GM21381 (cell line): ENCODE data around the gene MXD4.
"Not testable (repeated sequence)": the region's sequence is repeated elsewhere in the genome, so short reads cannot be mapped to it uniquely, and the experiment has no call there.

ENCODE experiments used
- ATAC-seq: cut with Tn5 transposase; IDR thresholded peaks from one replicate; pipeline ENCODE4 v1.9.1; 2021; ENCODE audit warnings: mild to moderate bottlenecking, moderate library complexity; ENCODE audit not compliant: unreplicated experiment

The MXD4 gene

DNA sequence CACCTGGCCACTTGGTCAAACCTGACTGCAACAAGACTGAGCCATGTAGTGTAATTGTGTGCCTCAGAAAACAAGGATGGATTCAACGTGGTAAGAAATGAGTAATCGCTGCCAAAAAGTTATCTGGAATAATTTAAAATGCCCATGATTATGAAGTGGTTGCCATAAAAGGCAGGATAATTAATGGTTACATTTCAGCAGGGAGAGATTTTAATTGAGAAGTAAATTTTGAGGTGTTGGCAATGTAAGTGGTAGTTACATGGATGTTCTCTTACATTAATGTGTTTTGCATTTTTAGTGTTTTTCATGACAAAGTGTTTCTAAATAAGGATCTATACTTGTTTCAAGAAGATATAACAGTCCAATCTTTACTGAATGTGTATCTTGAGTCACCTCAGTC, 35.6 kb downstream of the MXD4 start:
- ATAC-seq, result no peak

GRCh38 chr4:2222838-2223237, 39.1 kb downstream of the MXD4 start:
- ATAC-seq, result no peak

- not testable (repeated sequence) for ATAC-seq
Measured at GRCh38 chr4:2221378-2221777, 40.5 kb downstream of the MXD4 start.

- no peak for ATAC-seq
Measured at GRCh38 chr4:2220016-2220630, 41.8 kb downstream of the MXD4 start.

DNA sequence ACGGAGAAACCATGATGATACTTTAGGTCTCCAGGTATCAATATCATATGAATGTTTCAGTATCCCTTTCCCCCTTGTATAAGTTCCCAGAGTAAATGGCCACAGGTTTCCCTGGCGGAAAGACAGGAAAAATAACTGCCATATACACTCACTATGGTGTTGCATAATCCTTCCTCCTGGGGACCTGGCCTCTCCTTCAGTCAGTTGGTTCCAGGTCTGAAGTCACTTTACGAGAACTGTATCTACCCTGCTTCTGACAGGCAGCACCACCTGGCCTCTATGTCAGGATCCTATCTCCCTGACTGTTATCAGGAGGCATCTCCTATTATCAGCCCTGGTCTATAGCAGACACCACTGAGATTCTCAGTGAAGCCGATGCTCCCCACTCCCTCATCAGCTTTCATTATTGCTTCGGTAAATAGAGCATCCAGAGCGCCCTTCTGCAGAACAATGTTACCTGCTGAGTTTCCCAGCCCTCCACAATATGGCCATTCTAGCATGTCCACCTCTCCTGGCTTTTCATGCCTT, 42.6 kb downstream of the MXD4 start:
- no peak for ATAC-seq

- no peak for ATAC-seq
Measured at GRCh38 chr4:2218436-2218835, 43.5 kb downstream of the MXD4 start.

DNA sequence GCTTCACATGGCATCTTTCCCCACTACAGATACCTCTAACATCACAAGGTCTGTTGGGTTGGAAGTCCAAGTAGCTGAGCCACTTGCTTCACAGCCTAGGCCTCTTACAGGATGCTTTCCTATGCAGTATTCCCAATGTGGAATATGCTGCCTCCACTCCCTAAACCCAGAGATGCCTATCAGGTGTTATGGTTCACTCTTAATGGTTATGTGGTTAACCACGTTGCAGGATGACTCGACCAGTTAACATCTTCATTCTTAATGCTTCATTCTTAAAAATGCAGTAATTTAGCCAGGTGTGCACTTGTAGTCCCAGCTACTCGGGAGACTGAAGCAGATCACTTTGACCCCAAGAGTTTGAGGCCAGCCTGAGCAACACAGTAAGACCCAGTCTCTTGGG, 44.2 kb downstream of the MXD4 start:
- ATAC-seq, result no peak

GRCh38 chr4:2212831-2213230, 49.1 kb downstream of the MXD4 start:
- no peak for ATAC-seq

- ATAC-seq, result not testable (repeated sequence)
Measured at GRCh38 chr4:2202789-2203188, 59.1 kb downstream of the MXD4 start.
